OCI-LY1 (cell line): ENCODE measurements around the gene CREM.
A peak's percentile ranks its signal among the peaks of the same experiment; 100 is the strongest.

Experiments used
- H2AFZ ChIP-seq: fragments of 200-600 bp; sonication (generic), shearing (Covaris generic); 2 replicates; pipeline ENCODE4 v1.6.0; 2014; ENCODE audit warnings: antibody characterized with exemption, mild to moderate bottlenecking, low read length
- H3F3A ChIP-seq: fragments of 200-600 bp; sonication (generic), shearing (Covaris generic); 2 replicates; pipeline ENCODE4 v1.6.0; 2014; ENCODE audit warnings: mild to moderate bottlenecking, antibody characterized with exemption, low read length, moderate library complexity; ENCODE audit not compliant: insufficient read depth
- H3K27ac ChIP-seq: fragments of 200-600 bp; sonication (generic); 2 replicates; pipeline ENCODE4 v1.5.1; 2014; ENCODE audit warnings: low read length, mixed run types, mild to moderate bottlenecking, low read depth; ENCODE audit not compliant: poor library complexity, severe bottlenecking
- H3K27me3 ChIP-seq: fragments of 200-600 bp; sonication (generic); 2 replicates; pipeline ENCODE4 v1.6.0; 2014; ENCODE audit warnings: antibody characterized with exemption, mild to moderate bottlenecking, low read length, moderate library complexity; ENCODE audit not compliant: insufficient read depth
- H3K36me3 ChIP-seq: fragments of 200-600 bp; sonication (generic); 2 replicates; pipeline ENCODE4 v1.6.1; 2014; ENCODE audit warnings: mild to moderate bottlenecking, antibody characterized with exemption, low read length, moderate library complexity, mixed read lengths; ENCODE audit not compliant: insufficient read depth
- H3K4me1 ChIP-seq: fragments of 200-600 bp; sonication (generic); 2 replicates; pipeline ENCODE4 v1.5.1; 2014; ENCODE audit warnings: mild to moderate bottlenecking, low read length, moderate library complexity; ENCODE audit not compliant: insufficient read depth, severe bottlenecking
- H3K4me2 ChIP-seq: fragments of 200-600 bp; sonication (generic), shearing (Covaris generic); 2 replicates; pipeline ENCODE4 v1.6.1; 2014; ENCODE audit warnings: low read length
- H3K4me3 ChIP-seq: fragments of 200-600 bp; sonication (generic); 2 replicates; pipeline ENCODE4 v1.5.1; 2014; ENCODE audit warnings: low read length, low read depth, mild to moderate bottlenecking, mixed read lengths; ENCODE audit not compliant: poor library complexity, severe bottlenecking
- H3K79me2 ChIP-seq: fragments of 200-600 bp; shearing (Covaris generic); 2 replicates; pipeline ENCODE4 v1.6.1; 2016; ENCODE audit warnings: mixed run types, low read length, mixed read lengths; ENCODE audit not compliant: insufficient read depth
- H3K9ac ChIP-seq: fragments of 200-600 bp; sonication (generic), shearing (Covaris generic); 2 replicates; pipeline ENCODE4 v1.6.1; 2014; ENCODE audit warnings: mild to moderate bottlenecking, low read length, mixed read lengths
- H3K9me2 ChIP-seq: fragments of 200-600 bp; sonication (generic), shearing (Covaris generic); 2 replicates; pipeline ENCODE4 v1.6.1; 2014; ENCODE audit warnings: low read depth, mild to moderate bottlenecking, low read length, mixed read lengths
- H3K9me3 ChIP-seq: fragments of 200-600 bp; shearing (Covaris generic); 2 replicates; pipeline ENCODE4 v1.6.1; 2014; ENCODE audit warnings: low read length, mixed read lengths
- H4K20me1 ChIP-seq: fragments of 200-600 bp; sonication (generic), shearing (Covaris generic); 2 replicates; pipeline ENCODE4 v1.6.0; 2016; ENCODE audit warnings: mild to moderate bottlenecking, low read length; ENCODE audit not compliant: insufficient read depth
- EZH2 ChIP-seq: fragments of 200-600 bp; sonication (generic), shearing (Covaris generic); IDR thresholded peaks from 2 replicates; pipeline ENCODE4 v1.8.0; 2017; ENCODE audit warnings: borderline replicate concordance, mixed run types, mild to moderate bottlenecking, antibody characterized with exemption, low read length, moderate library complexity, mixed read lengths
- TF ChIP-seq, protein P1 (sequence below): fragments of 200-600 bp; sonication (generic), shearing (Covaris generic); IDR thresholded peaks from 2 replicates; pipeline ENCODE4 v1.5.1; 2017; ENCODE audit warnings: mild to moderate bottlenecking, antibody characterized with exemption, low read length, moderate library complexity, mixed read lengths

CREM gene

DNA sequence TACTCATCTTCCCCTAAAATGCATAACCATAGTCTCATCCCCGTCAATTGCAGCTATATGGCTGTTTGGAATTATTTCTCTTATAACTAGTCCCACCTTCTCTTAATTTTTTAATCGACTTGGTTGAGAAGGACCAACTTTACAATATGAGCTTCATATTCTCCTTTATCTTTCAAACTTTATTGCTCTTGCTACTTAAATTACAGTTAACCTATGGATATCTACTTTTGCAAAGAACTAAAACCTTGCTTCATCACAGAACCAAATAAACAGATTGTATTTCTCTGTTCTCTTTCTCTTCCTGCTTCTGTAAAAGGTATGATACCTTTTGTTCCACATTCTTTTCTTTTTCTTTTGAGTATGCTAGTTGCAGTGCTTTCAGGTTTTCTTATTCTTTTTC is 6.1 kb downstream of the CREM start:
- H3K9me3 ChIP-seq: no peaks in the 10 kb centered on the region
- H3K79me2 ChIP-seq: no peaks in the 10 kb centered on the region
- H3F3A ChIP-seq: no peaks in the 10 kb centered on the region
- no peaks in the 10 kb centered on the region for H3K9me2 ChIP-seq
- H3K4me3 ChIP-seq: no peak overlapping the region
- no peaks in the 10 kb centered on the region; the same call in 1 of the 2 replicates for H3K36me3 ChIP-seq
- H3K27ac ChIP-seq: no peak overlapping the region
- H3K27me3 ChIP-seq: no peaks in the 10 kb centered on the region
- TF ChIP-seq, protein P1, sequence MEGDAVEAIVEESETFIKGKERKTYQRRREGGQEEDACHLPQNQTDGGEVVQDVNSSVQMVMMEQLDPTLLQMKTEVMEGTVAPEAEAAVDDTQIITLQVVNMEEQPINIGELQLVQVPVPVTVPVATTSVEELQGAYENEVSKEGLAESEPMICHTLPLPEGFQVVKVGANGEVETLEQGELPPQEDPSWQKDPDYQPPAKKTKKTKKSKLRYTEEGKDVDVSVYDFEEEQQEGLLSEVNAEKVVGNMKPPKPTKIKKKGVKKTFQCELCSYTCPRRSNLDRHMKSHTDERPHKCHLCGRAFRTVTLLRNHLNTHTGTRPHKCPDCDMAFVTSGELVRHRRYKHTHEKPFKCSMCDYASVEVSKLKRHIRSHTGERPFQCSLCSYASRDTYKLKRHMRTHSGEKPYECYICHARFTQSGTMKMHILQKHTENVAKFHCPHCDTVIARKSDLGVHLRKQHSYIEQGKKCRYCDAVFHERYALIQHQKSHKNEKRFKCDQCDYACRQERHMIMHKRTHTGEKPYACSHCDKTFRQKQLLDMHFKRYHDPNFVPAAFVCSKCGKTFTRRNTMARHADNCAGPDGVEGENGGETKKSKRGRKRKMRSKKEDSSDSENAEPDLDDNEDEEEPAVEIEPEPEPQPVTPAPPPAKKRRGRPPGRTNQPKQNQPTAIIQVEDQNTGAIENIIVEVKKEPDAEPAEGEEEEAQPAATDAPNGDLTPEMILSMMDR: no peak
- no peak for TF ChIP-seq EZH2
- H3K9ac ChIP-seq: no peak overlapping the region
- no peaks in the 10 kb centered on the region for H4K20me1 ChIP-seq
- H2AFZ ChIP-seq: no peak overlapping the region
- H3K4me2 ChIP-seq: peak overlapping the region; percentile 30
- H3K4me1 ChIP-seq: peaks cover 43% of the 10 kb centered on the region

GRCh38 chr10:35133586-35133985 is 6.9 kb downstream of the CREM start:
- TF ChIP-seq EZH2: no peak
- TF ChIP-seq, protein P1: no peak
- H3K4me2 ChIP-seq: no peak overlapping the region
- no peak overlapping the region for H3K27ac ChIP-seq
- no peaks in the 10 kb centered on the region for H4K20me1 ChIP-seq
- no peaks in the 10 kb centered on the region for H3K36me3 ChIP-seq
- no peaks in the 10 kb centered on the region for H3K9me3 ChIP-seq
- H3K4me1 ChIP-seq: peaks cover 38% of the 10 kb centered on the region
- no peaks in the 10 kb centered on the region for H3K79me2 ChIP-seq
- no peaks in the 10 kb centered on the region for H3K9me2 ChIP-seq
- no peaks in the 10 kb centered on the region for H3K27me3 ChIP-seq
- no peak overlapping the region for H3K9ac ChIP-seq
- H3F3A ChIP-seq: no peaks in the 10 kb centered on the region
- H2AFZ ChIP-seq: no peak overlapping the region
- H3K4me3 ChIP-seq: no peak overlapping the region

DNA sequence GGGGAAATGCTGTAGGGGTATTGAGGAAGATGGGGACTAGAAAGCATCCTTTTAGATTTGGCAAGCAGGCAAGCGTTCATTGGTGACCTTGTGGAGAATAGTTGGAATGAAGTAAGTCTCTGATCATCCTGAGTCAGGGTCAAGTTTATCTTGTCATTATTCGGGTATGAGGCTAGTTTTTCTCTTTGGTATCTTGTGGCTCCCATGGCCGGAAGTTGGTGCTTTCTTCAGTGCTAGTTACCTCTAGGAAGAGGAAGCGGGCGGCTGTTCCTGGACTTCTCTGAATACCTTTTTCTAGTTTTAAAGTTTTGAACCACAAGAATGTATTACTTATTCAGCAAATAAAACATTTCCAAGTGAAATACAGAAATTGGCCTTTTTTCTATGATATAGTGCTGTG is 9.2 kb downstream of the CREM start:
- Histone ChIP-seq H3K9ac (no peak overlapping the region), H3K9me3 (no peaks in the 10 kb centered on the region), H3K36me3 (no peaks in the 10 kb centered on the region), H3K4me2 (peak overlapping the region; percentile 14; the same call in 1 of the 2 replicates), H3K79me2 (no peaks in the 10 kb centered on the region), H3K4me1 (peaks cover 33% of the 10 kb centered on the region), H3K27me3 (no peaks in the 10 kb centered on the region), H3K4me3 (no peak overlapping the region), H3F3A (no peaks in the 10 kb centered on the region), H2AFZ (no peak overlapping the region), H3K27ac (no peak overlapping the region), H4K20me1 (no peaks in the 10 kb centered on the region), H3K9me2 (no peaks in the 10 kb centered on the region)
- no peak for TF ChIP-seq EZH2
- TF ChIP-seq, protein P1: no peak
